C4-2B (cell line): ENCODE data around the gene SMARCB1.

Source experiments
- ZFX ChIP-seq: fragments of 450-650 bp; IDR thresholded peaks from 2 replicates; pipeline ENCODE4 v1.6.1; 2017
- TF ChIP-seq, protein P1 (sequence below): fragments of 450-650 bp; conservative IDR thresholded peaks from 2 replicates; pipeline ENCODE4 v1.5.1; 2017; ENCODE audit warnings: mild to moderate bottlenecking

DNA sequence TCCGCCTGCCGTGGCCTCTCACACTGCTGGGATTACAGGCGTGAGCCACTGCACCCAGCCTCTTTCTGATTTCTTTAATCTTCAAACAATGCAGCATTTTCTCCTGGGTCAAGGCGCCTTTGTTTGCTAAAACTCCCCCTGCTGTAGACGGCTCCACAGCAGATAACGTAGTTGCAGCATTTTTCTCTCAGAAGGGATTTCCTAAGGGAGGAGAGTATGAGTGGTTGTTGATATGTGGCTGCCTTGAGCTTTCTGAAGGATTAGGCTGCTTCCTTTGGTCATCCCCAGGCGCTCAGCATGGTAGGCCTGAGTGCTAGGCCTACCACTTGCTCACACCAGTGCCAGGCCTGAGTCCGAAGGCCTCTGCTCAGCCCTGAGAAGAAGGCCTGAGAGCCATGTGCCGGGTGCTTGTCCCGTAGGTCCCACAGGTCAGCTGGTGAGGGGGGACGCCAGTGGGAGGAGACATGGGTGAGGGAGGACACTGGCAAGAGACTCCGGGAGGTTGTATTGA lies 18.1 kb downstream of the SMARCB1 start:
- TF ChIP-seq, protein P1, sequence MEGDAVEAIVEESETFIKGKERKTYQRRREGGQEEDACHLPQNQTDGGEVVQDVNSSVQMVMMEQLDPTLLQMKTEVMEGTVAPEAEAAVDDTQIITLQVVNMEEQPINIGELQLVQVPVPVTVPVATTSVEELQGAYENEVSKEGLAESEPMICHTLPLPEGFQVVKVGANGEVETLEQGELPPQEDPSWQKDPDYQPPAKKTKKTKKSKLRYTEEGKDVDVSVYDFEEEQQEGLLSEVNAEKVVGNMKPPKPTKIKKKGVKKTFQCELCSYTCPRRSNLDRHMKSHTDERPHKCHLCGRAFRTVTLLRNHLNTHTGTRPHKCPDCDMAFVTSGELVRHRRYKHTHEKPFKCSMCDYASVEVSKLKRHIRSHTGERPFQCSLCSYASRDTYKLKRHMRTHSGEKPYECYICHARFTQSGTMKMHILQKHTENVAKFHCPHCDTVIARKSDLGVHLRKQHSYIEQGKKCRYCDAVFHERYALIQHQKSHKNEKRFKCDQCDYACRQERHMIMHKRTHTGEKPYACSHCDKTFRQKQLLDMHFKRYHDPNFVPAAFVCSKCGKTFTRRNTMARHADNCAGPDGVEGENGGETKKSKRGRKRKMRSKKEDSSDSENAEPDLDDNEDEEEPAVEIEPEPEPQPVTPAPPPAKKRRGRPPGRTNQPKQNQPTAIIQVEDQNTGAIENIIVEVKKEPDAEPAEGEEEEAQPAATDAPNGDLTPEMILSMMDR, result no peak
- no peak for TF ChIP-seq ZFX
